Naive thymus-derived CD4-positive, alpha-beta T cell (primary cell): ENCODE data around the gene SCD5. TPM values are rescaled to one million over a fixed set of nuclear protein-coding genes. Genes with fewer than 3 reads are reported as not detected.
A peak's percentile ranks its signal among the peaks of the same experiment; 100 is the strongest.

Experiments used
- ATAC-seq: fragments of 150-1000 bp; cut with Tn5 transposase; 2 replicates; pipeline ENCODE4 v1.10.0; 2021; ENCODE audit warnings: mild to moderate bottlenecking, moderate library complexity
- CTCF ChIA-PET: fragments of 350-600 bp; sonication (Branson Sonifier 250); formaldehyde crosslinking; loops from one replicate; lab custom pipeline; 2021; ENCODE audit warnings: antibody characterized with exemption; lab: Charles Lee
- POLR2A ChIA-PET: fragments of 350-600 bp; sonication (Branson Sonifier 250); formaldehyde crosslinking; loops from one replicate; lab custom pipeline; 2021; ENCODE audit warnings: antibody characterized with exemption, inconsistent platforms; lab: Charles Lee
- DNase-seq, 9 donors: peaks; one replicate each; pipeline versions ENCODE4 v3.0.0 to v3.0.0-alpha.2; 2020 to 2022; ENCODE audit warnings: mixed read lengths in 1 of 9
- H3K27ac ChIP-seq: one replicate; pipeline ENCODE4 v1.7.0; 2013; ENCODE audit warnings: mild to moderate bottlenecking, low read depth, low read length, moderate library complexity
- H3K27me3 ChIP-seq, 2 donors: one replicate each; pipeline ENCODE4 v1.7.0; 2013; ENCODE audit warnings: low read length in 2 of 2, mild to moderate bottlenecking in 2 of 2, moderate library complexity in 2 of 2; ENCODE audit not compliant: control insufficient read depth in 2 of 2, insufficient read depth in 2 of 2
- H3K36me3 ChIP-seq, 3 experiments: 1 replicate in 2 of 3; 2 replicates in 1 of 3; pipeline ENCODE4 v1.7.0; 2013; ENCODE audit warnings: low read length in 3 of 3, mild to moderate bottlenecking in 3 of 3, moderate library complexity in 1 of 3; ENCODE audit not compliant: insufficient read depth in 3 of 3, control insufficient read depth in 2 of 3
- H3K4me1 ChIP-seq, 2 donors: one replicate each; pipeline ENCODE4 v1.7.0; 2013; ENCODE audit warnings: low read length in 2 of 2, mild to moderate bottlenecking in 2 of 2, moderate library complexity in 1 of 2; ENCODE audit not compliant: control insufficient read depth in 2 of 2, insufficient read depth in 2 of 2
- H3K4me3 ChIP-seq: 2 replicates; pipeline ENCODE4 v1.7.0; 2013; ENCODE audit warnings: mild to moderate bottlenecking, low read length
- H3K9me3 ChIP-seq, 3 experiments: 1 replicate in 2 of 3; 2 replicates in 1 of 3; pipeline ENCODE4 v1.7.0; 2013; ENCODE audit warnings: low read length in 3 of 3; ENCODE audit not compliant: control insufficient read depth in 2 of 3
- H3K27ac Mint-ChIP-seq, 9 donors: one replicate each; pipeline ENCODE4 v1.8.0; 2020 to 2022; ENCODE audit warnings: mixed read lengths in 9 of 9, mild to moderate bottlenecking in 8 of 9, moderate library complexity in 5 of 9, inconsistent platforms in 2 of 9
- H3K27me3 Mint-ChIP-seq, 5 donors: one replicate each; pipeline ENCODE4 v1.8.0; 2021 to 2022; ENCODE audit warnings: mixed read lengths in 5 of 5, mild to moderate bottlenecking in 1 of 5
- H3K36me3 Mint-ChIP-seq, 5 donors: one replicate each; pipeline ENCODE4 v1.8.0; 2020 to 2022; ENCODE audit warnings: mixed read lengths in 5 of 5, mild to moderate bottlenecking in 3 of 5, inconsistent platforms in 1 of 5
- H3K4me1 Mint-ChIP-seq, 7 donors: one replicate each; pipeline ENCODE4 v1.8.0; 2020 to 2022; ENCODE audit warnings: mixed read lengths in 7 of 7, mild to moderate bottlenecking in 3 of 7, inconsistent platforms in 1 of 7
- H3K4me3 Mint-ChIP-seq, 10 donors: one replicate each; pipeline ENCODE4 v1.8.0; 2020 to 2022; ENCODE audit warnings: mild to moderate bottlenecking in 10 of 10, mixed read lengths in 10 of 10, moderate library complexity in 6 of 10, inconsistent platforms in 2 of 10
- H3K9me3 Mint-ChIP-seq, 11 donors: one replicate each; pipeline ENCODE4 v1.8.0; 2020 to 2022; ENCODE audit warnings: mixed read lengths in 11 of 11, mild to moderate bottlenecking in 4 of 11, inconsistent platforms in 1 of 11, moderate library complexity in 1 of 11
- intact Hi-C, 2 donors: fragments of 100-400 bp; cut with micrococcal nuclease; formaldehyde crosslinking; loops; one replicate each; pipeline ENCODE4 v1.15.1; 2023
- polyA plus RNA-seq, 2 donors: library from polyadenylated mRNA; unstranded; fragments of 300-500 nt; fragmentation: Illumina TruSeq; gene quantifications; one replicate each; pipeline ENCODE4 v1.2.3, GENCODE V29; 2021
- total RNA-seq, 6 experiments: library from RNA in 5 of 6; stranded (reverse) in 5 of 6; gene quantifications; 1 replicate in 5 of 6; 2 replicates in 1 of 6; pipeline ENCODE4 v1.2.3 and lab custom pipeline; 2021 to 2026

SCD5 gene
- total and polyA plus RNA-seq, 7 experiments from 2014 or later = 0.13 to 1.5 (median 0.44) TPM; not detected in 4

GRCh38 chr4:82629238-82630000 is 169.2 kb downstream of the SCD5 start:
- CTCF ChIA-PET = no interaction called here
- Histone ChIP-seq H3K9me3 (no peaks in the 10 kb centered on the region), H3K27me3 (no peaks in the 10 kb centered on the region), H3K4me3 (no peak overlapping the region), H3K36me3 (no peaks in the 10 kb centered on the region), H3K4me1 (no peaks in the 10 kb centered on the region), H3K27ac (no peak overlapping the region)
- POLR2A ChIA-PET = no interaction called here
- H3K4me1 Mint-ChIP-seq = peaks cover 0 to 7% (median 0%) of the 10 kb centered on the region in 7 donors
- intact Hi-C loops = no loop called here
- peaks cover 0 to 14% (median 0%) of the 10 kb centered on the region in 11 donors for H3K9me3 Mint-ChIP-seq
- H3K27ac Mint-ChIP-seq = no peak overlapping the region
- ATAC-seq (no peak), DNase-seq (no peak)
- peaks cover 0 to 14% (median 9%) of the 10 kb centered on the region in 5 donors for H3K27me3 Mint-ChIP-seq
- H3K4me3 Mint-ChIP-seq = no peak overlapping the region
- H3K36me3 Mint-ChIP-seq = peaks cover 0 to 4% (median 0%) of the 10 kb centered on the region in 5 donors

- no peak for DNase-seq
- Mint-ChIP-seq H3K27me3 (peaks cover 0 to 8% (median 0%) of the 10 kb centered on the region in 5 donors), H3K4me3 (no peak overlapping the region), H3K36me3 (no peaks in the 10 kb centered on the region), H3K9me3 (no peaks in the 10 kb centered on the region), H3K4me1 (peaks cover 0 to 7% (median 0%) of the 10 kb centered on the region in 7 donors), H3K27ac (no peak overlapping the region)
- ChIA-PET CTCF (no interaction called here), POLR2A (no interaction called here)
- no peak overlapping the region for H3K4me3 ChIP-seq
- no peak for ATAC-seq
- no peaks in the 10 kb centered on the region for H3K9me3 ChIP-seq
- H3K36me3 ChIP-seq = no peaks in the 10 kb centered on the region
- no peaks in the 10 kb centered on the region for H3K4me1 ChIP-seq
- no peaks in the 10 kb centered on the region for H3K27me3 ChIP-seq
- intact Hi-C loops = no loop called here
- no peak overlapping the region for H3K27ac ChIP-seq
Measured at GRCh38 chr4:82626251-82626868, 172.2 kb downstream of the SCD5 start.

GRCh38 chr4:82624819-82625218 is 173.8 kb downstream of the SCD5 start:
- H3K4me3 Mint-ChIP-seq = no peak overlapping the region
- H3K27me3 ChIP-seq = no peaks in the 10 kb centered on the region
- no peak overlapping the region for H3K27ac Mint-ChIP-seq
- H3K9me3 Mint-ChIP-seq = no peaks in the 10 kb centered on the region
- POLR2A ChIA-PET = no interaction called here
- intact Hi-C loops = no loop called here
- H3K36me3 Mint-ChIP-seq = no peaks in the 10 kb centered on the region
- peaks cover 0 to 7% (median 0%) of the 10 kb centered on the region in 7 donors for H3K4me1 Mint-ChIP-seq
- peaks cover 0 to 1% (median 0%) of the 10 kb centered on the region in 5 donors for H3K27me3 Mint-ChIP-seq
- H3K4me1 ChIP-seq = no peaks in the 10 kb centered on the region
- CTCF ChIA-PET = no interaction called here
- H3K9me3 ChIP-seq = no peaks in the 10 kb centered on the region
- H3K4me3 ChIP-seq = no peak overlapping the region
- ATAC-seq (no peak), DNase-seq (no peak)
- no peaks in the 10 kb centered on the region for H3K36me3 ChIP-seq
- H3K27ac ChIP-seq = no peak overlapping the region

GRCh38 chr4:82623121-82623683 is 175.4 kb downstream of the SCD5 start:
- no peak for ATAC-seq
- Histone ChIP-seq H3K27me3 (no peaks in the 10 kb centered on the region), H3K4me3 (no peak overlapping the region), H3K36me3 (no peaks in the 10 kb centered on the region), H3K27ac (no peak overlapping the region), H3K4me1 (no peaks in the 10 kb centered on the region), H3K9me3 (no peaks in the 10 kb centered on the region)
- no peak overlapping the region for H3K27ac Mint-ChIP-seq
- H3K4me1 Mint-ChIP-seq = peaks cover 0 to 7% (median 0%) of the 10 kb centered on the region in 7 donors
- H3K36me3 Mint-ChIP-seq = no peaks in the 10 kb centered on the region
- peaks cover 0 to 4% (median 0%) of the 10 kb centered on the region in 5 donors for H3K27me3 Mint-ChIP-seq
- H3K9me3 Mint-ChIP-seq = no peaks in the 10 kb centered on the region
- no peak for DNase-seq
- no peak overlapping the region for H3K4me3 Mint-ChIP-seq
- intact Hi-C loops = no loop called here
- POLR2A ChIA-PET = no interaction called here
- CTCF ChIA-PET = no interaction called here

GRCh38 chr4:82621251-82621650 is 177.3 kb downstream of the SCD5 start:
- no peak for ATAC-seq
- H3K4me3 ChIP-seq = no peak overlapping the region
- intact Hi-C loops = no loop called here
- Mint-ChIP-seq H3K4me3 (no peak overlapping the region), H3K27me3 (peaks cover 0 to 4% (median 0%) of the 10 kb centered on the region in 5 donors), H3K9me3 (no peaks in the 10 kb centered on the region), H3K4me1 (peaks cover 0 to 7% (median 0%) of the 10 kb centered on the region in 7 donors), H3K36me3 (no peaks in the 10 kb centered on the region), H3K27ac (peak overlapping the region in 1 of 9 donors; percentile 3)
- no peaks in the 10 kb centered on the region for H3K36me3 ChIP-seq
- no peak overlapping the region for H3K27ac ChIP-seq
- H3K27me3 ChIP-seq = no peaks in the 10 kb centered on the region
- no peaks in the 10 kb centered on the region for H3K4me1 ChIP-seq
- no peak for DNase-seq
- H3K9me3 ChIP-seq = no peaks in the 10 kb centered on the region
- ChIA-PET CTCF (no interaction called here), POLR2A (no interaction called here)

GRCh38 chr4:82620126-82620735 is 178.4 kb downstream of the SCD5 start:
- ChIA-PET POLR2A (no interaction called here), CTCF (no interaction called here)
- ATAC-seq (no peak), DNase-seq (no peak)
- H3K4me1 Mint-ChIP-seq = no peaks in the 10 kb centered on the region
- no peak overlapping the region for H3K4me3 Mint-ChIP-seq
- H3K27ac Mint-ChIP-seq = no peak overlapping the region
- Histone ChIP-seq H3K36me3 (no peaks in the 10 kb centered on the region), H3K27me3 (no peaks in the 10 kb centered on the region), H3K4me3 (no peak overlapping the region), H3K27ac (no peak overlapping the region), H3K9me3 (no peaks in the 10 kb centered on the region), H3K4me1 (no peaks in the 10 kb centered on the region)
- intact Hi-C loops = no loop called here
- H3K9me3 Mint-ChIP-seq = no peaks in the 10 kb centered on the region
- H3K36me3 Mint-ChIP-seq = no peaks in the 10 kb centered on the region
- peaks cover 0 to 4% (median 0%) of the 10 kb centered on the region in 5 donors for H3K27me3 Mint-ChIP-seq
